H1 (cell line): ENCODE measurements around the gene PGAM5. TPM values are rescaled to one million over a fixed set of nuclear protein-coding genes. Genes with fewer than 3 reads are reported as not detected.

Experiments
- CTCF ChIA-PET: fragments of 300-600 bp; sonication (Branson Sonifier 250); formaldehyde crosslinking; loops from one replicate; lab custom pipeline; 2021; ENCODE audit not compliant: partially characterized antibody; lab: Charles Lee
- POLR2A ChIA-PET: fragments of 300-600 bp; sonication (Branson Sonifier 250); formaldehyde crosslinking; loops from one replicate; lab custom pipeline; 2021; ENCODE audit warnings: inconsistent platforms; ENCODE audit not compliant: partially characterized antibody; lab: Charles Lee
- DNase-seq, 2 experiments: peaks; one replicate each; pipeline versions ENCODE4 v3.0.0 to v3.0.0-alpha.2; 2010 to 2022; ENCODE audit warnings: low spot score in 2 of 2, low read depth in 1 of 2, mixed read lengths in 1 of 2
- FAIRE-seq: peaks from 2 replicates; lab custom pipeline; 2011; peaks lifted over from hg19 to GRCh38; lab: Jason Lieb, UNC
- H2AFZ ChIP-seq: 2 replicates; pipeline ENCODE4 v1.8.1; 2012; ENCODE audit warnings: low read length, inconsistent platforms
- H2AK5ac ChIP-seq: 2 replicates; pipeline ENCODE4 v1.6.1; 2013; ENCODE audit warnings: low read depth, low read length
- H2BK120ac ChIP-seq: replicated peaks from 2 replicates; pipeline ENCODE3; 2013; ENCODE audit warnings: low read depth, low read length, inconsistent platforms
- H2BK12ac ChIP-seq: 2 replicates; pipeline ENCODE4 v1.6.1; 2013; ENCODE audit warnings: low read depth, low read length
- H2BK15ac ChIP-seq: 2 replicates; pipeline ENCODE4 v1.6.1; 2013; ENCODE audit warnings: low read length
- H2BK20ac ChIP-seq: 2 replicates; pipeline ENCODE4 v1.6.1; 2013; ENCODE audit warnings: low read length
- H2BK5ac ChIP-seq: 2 replicates; pipeline ENCODE4 v1.6.1; 2013; ENCODE audit warnings: low read depth, low read length
- H3K14ac ChIP-seq: 2 replicates; pipeline ENCODE4 v1.6.1; 2013; ENCODE audit warnings: inconsistent platforms; ENCODE audit not compliant: insufficient read length
- H3K18ac ChIP-seq: 2 replicates; pipeline ENCODE4 v1.6.1; 2013; ENCODE audit warnings: low read length; ENCODE audit errors: extremely low read depth
- H3K23ac ChIP-seq: 2 replicates; pipeline ENCODE4 v1.6.1; 2013; ENCODE audit warnings: inconsistent platforms; ENCODE audit not compliant: insufficient read length
- H3K23me2 ChIP-seq: 2 replicates; pipeline ENCODE4 v1.6.1; 2013; ENCODE audit warnings: low read depth, low read length
- H3K27ac ChIP-seq: 2 replicates; pipeline ENCODE4 v1.6.1; 2011; ENCODE audit warnings: low read depth, low read length, inconsistent platforms
- H3K27me3 ChIP-seq, 4 experiments: replicated peaks in 1 of 4; 1 replicate in 1 of 4; 2 replicates in 3 of 4; pipeline versions ENCODE4 v1.6.1 to v1.8.1; 2011 to 2013; ENCODE audit warnings: low read length in 3 of 4, mild to moderate bottlenecking in 3 of 4, inconsistent platforms in 2 of 4, mixed read lengths in 2 of 4, moderate library complexity in 1 of 4; ENCODE audit not compliant: control insufficient read depth in 3 of 4, insufficient read depth in 3 of 4; ENCODE audit errors: extremely low read depth in 1 of 4
- H3K36me3 ChIP-seq, 4 experiments: 2 replicates each; pipeline versions ENCODE4 v1.6.1 to v1.8.1; 2011 to 2013; ENCODE audit warnings: mild to moderate bottlenecking in 4 of 4, low read length in 3 of 4, moderate library complexity in 2 of 4, control low read depth in 1 of 4, inconsistent platforms in 1 of 4; ENCODE audit not compliant: insufficient read depth in 4 of 4, control insufficient read depth in 2 of 4
- H3K4ac ChIP-seq: replicated peaks from 2 replicates; pipeline ENCODE3; 2013; ENCODE audit warnings: low read length, low read depth, mixed read lengths, inconsistent platforms; ENCODE audit not compliant: insufficient read length
- H3K4me1 ChIP-seq, 4 experiments: replicated peaks in 1 of 4; 1 replicate in 1 of 4; 2 replicates in 3 of 4; pipeline versions ENCODE4 v1.6.1 to v1.8.1; 2011 to 2013; ENCODE audit warnings: low read length in 3 of 4, inconsistent platforms in 2 of 4, mixed read lengths in 1 of 4; ENCODE audit not compliant: insufficient read depth in 4 of 4, control insufficient read depth in 3 of 4
- H3K4me2 ChIP-seq, 2 experiments: 2 replicates each; pipeline versions ENCODE4 v1.6.1 to v1.8.1; 2011 to 2013; ENCODE audit warnings: low read depth in 2 of 2, low read length in 2 of 2, control low read depth in 1 of 2, inconsistent platforms in 1 of 2, mild to moderate bottlenecking in 1 of 2; ENCODE audit not compliant: insufficient read depth in 1 of 2
- H3K4me3 ChIP-seq, 4 experiments: fragments of 200-600, 300-600 bp in 1 of 4; sonication (generic), shearing (Covaris generic), sonication (Bioruptor Twin) in 1 of 4; 2 replicates each; pipeline versions ENCODE4 v1.5.1 to v1.8.1; 2011 to 2016; ENCODE audit warnings: low read length in 4 of 4, low read depth in 3 of 4, control low read depth in 2 of 4, inconsistent platforms in 2 of 4, mild to moderate bottlenecking in 2 of 4, mixed read lengths in 1 of 4, moderate library complexity in 1 of 4; ENCODE audit not compliant: insufficient read depth in 2 of 4; ENCODE audit errors: extremely low read depth in 1 of 4
- H3K56ac ChIP-seq: replicated peaks from 2 replicates; pipeline ENCODE3; 2013; ENCODE audit warnings: low read depth, mild to moderate bottlenecking, mixed read lengths, low read length, inconsistent platforms; ENCODE audit not compliant: insufficient read length
- H3K79me1 ChIP-seq: 2 replicates; pipeline ENCODE4 v1.6.1; 2013; ENCODE audit warnings: low read depth, low read length, control low read depth
- H3K79me2 ChIP-seq, 2 experiments: 2 replicates each; pipeline versions ENCODE4 v1.6.1 to v1.8.1; 2012 to 2013; ENCODE audit warnings: low read length in 2 of 2, mild to moderate bottlenecking in 2 of 2, inconsistent platforms in 1 of 2; ENCODE audit not compliant: insufficient read depth in 2 of 2, control insufficient read depth in 1 of 2
- H3K9ac ChIP-seq, 4 experiments: replicated peaks in 1 of 4; 1 replicate in 1 of 4; 2 replicates in 3 of 4; pipeline versions ENCODE4 v1.6.1 to v1.8.1; 2011 to 2013; ENCODE audit warnings: low read depth in 3 of 4, low read length in 3 of 4, control low read depth in 2 of 4, mild to moderate bottlenecking in 2 of 4, moderate library complexity in 2 of 4, inconsistent platforms in 1 of 4; ENCODE audit errors: extremely low read depth in 1 of 4
- H3K9me3 ChIP-seq, 2 experiments: 2 replicates each; pipeline versions ENCODE4 v1.6.1 to v1.8.1; 2012 to 2013; ENCODE audit warnings: mild to moderate bottlenecking in 2 of 2, moderate library complexity in 2 of 2, control low read depth in 1 of 2, inconsistent platforms in 1 of 2, low read depth in 1 of 2, low read length in 1 of 2, mixed read lengths in 1 of 2; ENCODE audit not compliant: insufficient read depth in 2 of 2
- H4K20me1 ChIP-seq, 2 experiments: replicated peaks in 1 of 2; 2 replicates each; pipeline versions ENCODE3 to v1.8.1; 2011 to 2013; ENCODE audit warnings: inconsistent platforms in 2 of 2, low read length in 2 of 2, mild to moderate bottlenecking in 1 of 2; ENCODE audit not compliant: insufficient read depth in 2 of 2, control insufficient read depth in 1 of 2
- H4K5ac ChIP-seq: 2 replicates; pipeline ENCODE4 v1.6.1; 2013; ENCODE audit warnings: low read length, low read depth, mixed read lengths, inconsistent platforms; ENCODE audit not compliant: insufficient read length
- H4K8ac ChIP-seq: 2 replicates; pipeline ENCODE4 v1.8.0; 2013; ENCODE audit warnings: mild to moderate bottlenecking, moderate library complexity, low read length, inconsistent platforms; ENCODE audit not compliant: insufficient read depth; ENCODE audit errors: extremely low read depth
- H4K91ac ChIP-seq: replicated peaks from 2 replicates; pipeline ENCODE3; 2013; ENCODE audit warnings: low read length, mixed read lengths, inconsistent platforms; ENCODE audit not compliant: insufficient read length
- BCL11A ChIP-seq, 2 experiments: IDR thresholded peaks; one replicate each; pipeline ENCODE4 v1.6.1; 2011; ENCODE audit warnings: low read depth in 2 of 2, low read length in 2 of 2, mild to moderate bottlenecking in 2 of 2
- EGR1 ChIP-seq: IDR thresholded peaks from 2 replicates; pipeline ENCODE4 v1.6.1; 2011; ENCODE audit warnings: low read depth, low read length, borderline replicate concordance
- HDAC2 ChIP-seq, 2 experiments: fragments of 300-600 bp in 1 of 2; sonication (generic) in 1 of 2; IDR thresholded peaks; 2 replicates each; pipeline ENCODE4 v1.6.1; 2011 to 2012; ENCODE audit warnings: low read depth in 2 of 2, low read length in 2 of 2, mild to moderate bottlenecking in 2 of 2, moderate library complexity in 2 of 2, borderline replicate concordance in 1 of 2, inconsistent platforms in 1 of 2
- MAFK ChIP-seq: IDR thresholded peaks from 2 replicates; pipeline ENCODE4 v1.6.1; 2012; ENCODE audit warnings: low read depth, mild to moderate bottlenecking, improper control_type of control experiment, low read length
- POLR2AphosphoS5 ChIP-seq: IDR thresholded peaks from 2 replicates; pipeline ENCODE4 v1.6.1; 2011; ENCODE audit warnings: low read depth, low read length
- RXRA ChIP-seq: IDR thresholded peaks from 2 replicates; pipeline ENCODE4 v1.6.1; 2011; ENCODE audit warnings: low read depth, mild to moderate bottlenecking, low read length, moderate library complexity; ENCODE audit not compliant: insufficient read depth
- SIN3A ChIP-seq, 2 experiments: IDR thresholded peaks in 1 of 2; conservative IDR thresholded peaks in 1 of 2; 2 replicates each; pipeline ENCODE4 v1.6.1; 2011 to 2012; ENCODE audit warnings: low read length in 2 of 2, improper control_type of control experiment in 1 of 2, low read depth in 1 of 2, mild to moderate bottlenecking in 1 of 2
- ZNF274 ChIP-seq: IDR thresholded peaks from 2 replicates; pipeline ENCODE4 v1.7.0; 2012; ENCODE audit warnings: low read length, borderline replicate concordance; ENCODE audit errors: extremely low read depth
- WGBS, 2 experiments: shearing (Covaris generic) in 1 of 2; methylation state at CpG; one replicate each; pipeline versions ENCODE4 v1.1.6 to v1.1.7; 2013 to 2015; ENCODE audit warnings: low lambda C conversion rate in 2 of 2, mixed read lengths in 2 of 2, inconsistent platforms in 1 of 2, low coverage in 1 of 2, missing lambda C conversion rate in 1 of 2; ENCODE audit not compliant: insufficient replicate concordance in 2 of 2, insufficient coverage in 1 of 2, insufficient read length in 1 of 2; ENCODE audit errors: extremely low coverage in 1 of 2, missing lambda C conversion rate in 1 of 2; 5-methylcytosine and 5-hydroxymethylcytosine counted together
- polyA plus RNA-seq, 7 experiments: library from polyadenylated mRNA; depleted of rRNA in 3 of 7; stranded (reverse) in 5 of 7; unstranded in 2 of 7; fragments of >200 nt in 5 of 7; fragments of 200-250 nt in 2 of 7; gene quantifications; 1 replicate in 5 of 7; 2 replicates in 1 of 7; 4 replicates in 1 of 7; pipeline versions ENCODE4 v1.2.1 to v1.2.3, GENCODE V29; 2011 to 2013; ENCODE audit warnings: missing spikeins in 2 of 7, mixed read lengths in 2 of 7
- total RNA-seq: library from RNA; stranded (reverse); fragmentation: NEBNext Ultra II Directional; extraction: Animal tissue kit (Norgen Biotek cat#: 25700); gene quantifications from 2 replicates; pipeline ENCODE4 v1.2.1, GENCODE V29; 2021

PGAM5 gene
- total and polyA plus RNA-seq, 2 of the 8 experiments (the other 6 are each of a cell fraction or from before 2014, with no cell fraction given): 66.4 to 84.0 TPM

DNA sequence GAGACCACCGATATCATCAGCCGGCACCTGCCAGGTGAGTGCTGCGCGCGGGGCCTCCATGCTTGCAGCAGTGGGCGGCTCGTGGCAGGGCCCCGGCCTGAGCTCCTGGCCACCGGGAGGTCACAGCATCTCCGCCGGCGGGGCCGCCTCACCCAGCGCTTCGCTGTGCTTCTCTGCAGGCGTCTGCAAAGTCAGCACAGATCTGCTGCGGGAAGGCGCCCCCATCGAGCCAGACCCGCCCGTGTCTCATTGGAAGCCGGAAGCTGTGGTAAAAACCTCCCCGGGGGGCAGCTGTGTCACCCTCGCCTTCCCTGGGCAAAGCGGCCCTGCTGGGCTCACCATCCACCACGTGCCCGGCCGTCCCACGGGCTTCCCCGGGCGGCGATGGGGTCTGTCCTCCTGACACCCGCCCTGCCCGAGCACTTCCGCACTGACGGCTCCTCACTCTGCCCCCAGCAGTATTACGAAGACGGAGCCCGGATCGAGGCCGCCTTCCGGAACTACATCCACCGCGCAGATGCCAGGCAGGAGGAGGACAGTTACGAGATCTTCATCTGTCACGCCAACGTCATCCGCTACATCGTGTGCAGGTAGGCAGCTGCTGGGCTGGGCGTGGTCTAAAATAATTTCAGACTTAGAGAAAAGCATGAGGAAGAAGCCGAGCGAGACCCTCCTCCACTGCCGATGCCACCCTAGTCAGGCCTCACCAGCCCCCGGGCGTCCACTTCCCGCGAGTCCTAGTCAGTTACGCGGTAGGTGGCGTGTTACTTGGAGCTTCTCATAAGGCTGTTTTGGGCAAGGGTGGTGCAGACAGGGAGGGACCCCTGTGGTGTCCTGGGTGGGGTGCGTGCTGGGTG is 7.1 kb downstream of the PGAM5 start:
- H3K36me3 ChIP-seq: peaks cover 18 to 50% (median 38%) of the 10 kb centered on the region in 4 experiments
- 92% methylated on average over 42 of the region's 61 CpGs; no CpG with 5 or more reads in 1 of the 2 experiments for WGBS, 2 experiments

More for the DNA sequence above, 7.1 kb downstream of the PGAM5 start:
- FAIRE-seq: no peak
- H4K91ac ChIP-seq: no peak overlapping the region
- POLR2A ChIA-PET: interaction anchor here (0.7 to 3.2 kb wide), 10 partner anchors 9 to 69 kb away, joined by 3 to 17 read pairs (median 4); no protein-coding TSS in a partner anchor
- H3K4me2 ChIP-seq: no peak overlapping the region
- no peak overlapping the region for H2BK20ac ChIP-seq
- CTCF ChIA-PET: interaction anchor here (1.1 kb wide), 1 partner anchor 46 kb away, joined by 4 read pairs; no protein-coding TSS in a partner anchor
- no peaks in the 10 kb centered on the region; a peak in 1 of 7 replicates for H3K27me3 ChIP-seq
- no peak overlapping the region for H4K8ac ChIP-seq
- no peak overlapping the region for H3K4me3 ChIP-seq
- H2BK15ac ChIP-seq: no peak overlapping the region
- no peak overlapping the region for H3K4ac ChIP-seq
- no peak overlapping the region for H3K9ac ChIP-seq
- H3K27ac ChIP-seq: no peak overlapping the region
- H2AFZ ChIP-seq: no peak overlapping the region
- peak in 1 of 2 experiments; percentile 58 for DNase-seq
- no peak overlapping the region for H3K56ac ChIP-seq
- TF ChIP-seq MAFK (no peak), POLR2AphosphoS5 (peak; percentile 16; the same call in 1 of the 2 replicates), RXRA (no peak), SIN3A (conservative IDR thresholded peaks at IDR 0.05 in 1 of 2, IDR thresholded peaks at IDR 0.05 in 1 of 2; ENCODE audit: low read depth in 1 of 2, low read length in 2 of 2) (no peak), BCL11A (IDR thresholded peaks at IDR 0.05; ENCODE audit: low read depth in 2 of 2, low read length in 2 of 2) (no peak), HDAC2 (IDR thresholded peaks at IDR 0.05; ENCODE audit: borderline replicate concordance in 1 of 2, low read depth in 2 of 2, low read length in 2 of 2) (0 out of 4 replicates have a peak, but pooled peaks of 1 of the 2 experiments have one; percentile 23), EGR1 (no peak), ZNF274 (no peak)
- TF ChIP-seq, all 59 proteins: peak for 2
- peaks cover 7 to 24% of the 10 kb centered on the region in 2 experiments for H4K20me1 ChIP-seq
- no peaks in the 10 kb centered on the region for H3K9me3 ChIP-seq
- no peak overlapping the region for H3K14ac ChIP-seq
- no peak overlapping the region for H3K18ac ChIP-seq
- H3K23ac ChIP-seq: no peak overlapping the region
- no peak overlapping the region for H2BK5ac ChIP-seq
- peaks cover 0 to 18% of the 10 kb centered on the region in 2 experiments for H3K79me2 ChIP-seq
- H2AK5ac ChIP-seq: no peak overlapping the region
- no peaks in the 10 kb centered on the region for H3K4me1 ChIP-seq
- H3K79me1 ChIP-seq: peaks cover 9% of the 10 kb centered on the region
- no peaks in the 10 kb centered on the region for H3K23me2 ChIP-seq
- H2BK12ac ChIP-seq: no peak overlapping the region
- H4K5ac ChIP-seq: no peak overlapping the region
- no peak overlapping the region for H2BK120ac ChIP-seq
